Ovary (tissue), 9 donors: ENCODE data around the gene PLPPR3. TPM values are rescaled to one million over a fixed set of nuclear protein-coding genes. Genes with fewer than 3 reads are reported as not detected.

Experiments
- DNase-seq, 5 donors: peaks; one replicate each; pipeline ENCODE4 v3.0.0-alpha.2; 2019 to 2020
- H3K27ac ChIP-seq, 2 donors: fragments of 200-600 bp; one replicate each; pipeline versions ENCODE4 v1.5.1 to v1.8.0; 2019 to 2022
- H3K27me3 ChIP-seq: fragments of 200-600 bp; one replicate; pipeline ENCODE4 v1.8.0; 2022
- H3K36me3 ChIP-seq: fragments of 200-600 bp; sonication (generic); one replicate; pipeline ENCODE4 v1.5.1; 2019
- H3K4me1 ChIP-seq: one replicate; pipeline ENCODE4 v1.8.1; 2013; ENCODE audit warnings: mild to moderate bottlenecking, moderate library complexity; ENCODE audit not compliant: insufficient read depth
- H3K4me3 ChIP-seq: fragments of 200-600 bp; sonication (generic); one replicate; pipeline ENCODE4 v1.5.1; 2017
- H3K9me3 ChIP-seq, 2 donors: fragments of 200-600 bp in 1 of 2; sonication (generic) in 1 of 2; one replicate each; pipeline versions ENCODE4 v1.5.1 to v1.8.1; 2013 to 2019; ENCODE audit warnings: mild to moderate bottlenecking in 1 of 2, moderate library complexity in 1 of 2
- EP300 ChIP-seq: sonication (generic); formaldehyde crosslinking; IDR thresholded peaks from one replicate; pipeline ENCODE4 v1.6.1; 2017; ENCODE audit warnings: antibody characterized with exemption
- POLR2A ChIP-seq: fragments of 450-650 bp; IDR thresholded peaks from one replicate; pipeline ENCODE4 v1.6.1; 2017; ENCODE audit warnings: antibody characterized with exemption, mild to moderate bottlenecking, moderate library complexity
- WGBS, 3 donors: extraction: QIAGEN DNeasy Blood & Tissue Kit in 1 of 3; methylation state at CpG; one replicate each; pipeline versions ENCODE4 v1.1.5 to v1.1.7; 2013 to 2017; 5-methylcytosine and 5-hydroxymethylcytosine counted together
- intact Hi-C, 4 donors: fragments of 100-400 bp; cut with DNase I; formaldehyde crosslinking; loops; one replicate each; pipeline versions ENCODE4 v1.11.0 to v1.15.1; 2022 to 2023
- polyA plus RNA-seq, 2 donors: library from polyadenylated mRNA; stranded (reverse); fragments of 200-250 nt in 1 of 2; fragments of 350-450 nt in 1 of 2; fragmentation: Illumina TruSeq in 1 of 2; extraction: RNeasy Lipid Tissue Mini Kit (QIAGEN cat#74804) in 1 of 2; gene quantifications; one replicate each; pipeline ENCODE4 v1.2.3, GENCODE V29; 2013 to 2014
- total RNA-seq, 7 donors: library from RNA; depleted of rRNA in 2 of 7; stranded (reverse); fragments of >200 nt in 2 of 7; fragmentation: NEBNext Ultra II Directional in 3 of 7; extraction: Animal tissue kit (Norgen Biotek cat#: 25700) in 3 of 7; gene quantifications; one replicate each; pipeline versions ENCODE4 v1.1.0 to v1.2.4, GENCODE V29; 2016 to 2023
- TF ChIP-seq, protein P1 (sequence below), 3 donors: fragments of 450-650 bp in 2 of 3; fragments of 200-600 bp in 1 of 3; IDR thresholded peaks; one replicate each; pipeline versions ENCODE4 v1.5.1 to v1.8.0; 2016 to 2022; ENCODE audit warnings: antibody characterized with exemption in 3 of 3, mild to moderate bottlenecking in 1 of 3
- donor health status: DM: no; HTN: no; CAD: no; lungs with moderate emphysema.
- donor health status: DM: no; HTN: no; CAD: no.
- donor health status: Bipolar disorder and iron deficiency.
- donor health status: DM: yes; HTN: yes; CAD: no.
- donor health status: DM: no; HTN: no; CAD: no.
- donor health status: DM: yes; HTN: yes; CAD: no.

Gene PLPPR3
- total and polyA plus RNA-seq, 9 donors: 0.18 to 11.4 (median 0.52) TPM; not detected in 2

DNA sequence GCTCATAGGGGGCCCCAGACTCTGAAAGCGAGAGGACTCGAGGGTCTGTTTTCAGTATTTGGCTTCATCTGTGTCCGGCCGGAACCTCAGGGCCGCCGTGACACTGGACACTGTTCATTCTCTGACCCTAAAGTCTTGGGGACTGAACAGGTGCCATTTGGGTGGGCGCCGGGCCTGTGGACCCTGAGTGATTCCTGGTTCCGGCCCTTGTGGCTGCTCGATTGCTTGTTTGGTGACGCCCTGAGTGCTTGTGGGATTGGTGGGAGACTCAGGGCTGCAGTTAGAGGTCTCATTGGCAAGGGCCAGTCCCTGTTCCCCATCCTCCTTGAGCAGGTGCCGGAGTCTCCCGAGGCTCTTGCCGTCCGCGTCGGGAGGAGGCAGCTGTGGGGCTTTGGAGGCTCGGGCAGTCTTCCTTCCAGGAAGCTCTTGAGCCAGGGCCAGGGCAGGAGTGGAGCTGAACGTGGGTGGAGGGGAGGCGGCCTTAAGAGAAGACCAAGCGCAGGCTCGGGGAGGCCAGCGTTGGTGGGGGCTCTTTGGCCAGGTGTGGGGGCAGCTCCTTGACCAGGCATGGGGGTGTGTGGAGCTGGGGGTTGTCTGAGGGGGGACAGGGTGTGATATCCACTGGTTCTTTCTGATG, 19.8 kb downstream of the PLPPR3 start:
- WGBS, 3 donors: 19 to 20% (median 19%) methylated on average over 23 of the region's 23 CpGs
- Histone ChIP-seq H3K4me3 (no peak overlapping the region), H3K9me3 (no peaks in the 10 kb centered on the region), H3K36me3 (no peaks in the 10 kb centered on the region), H3K27me3 (no peaks in the 10 kb centered on the region), H3K27ac (no peak overlapping the region), H3K4me1 (peaks cover 41% of the 10 kb centered on the region)
- intact Hi-C loops: no loop called here
- DNase-seq: peak; percentile 54 to 73 (median 63)
- no peak for TF ChIP-seq POLR2A
- TF ChIP-seq EP300: no peak
- TF ChIP-seq, protein P1, sequence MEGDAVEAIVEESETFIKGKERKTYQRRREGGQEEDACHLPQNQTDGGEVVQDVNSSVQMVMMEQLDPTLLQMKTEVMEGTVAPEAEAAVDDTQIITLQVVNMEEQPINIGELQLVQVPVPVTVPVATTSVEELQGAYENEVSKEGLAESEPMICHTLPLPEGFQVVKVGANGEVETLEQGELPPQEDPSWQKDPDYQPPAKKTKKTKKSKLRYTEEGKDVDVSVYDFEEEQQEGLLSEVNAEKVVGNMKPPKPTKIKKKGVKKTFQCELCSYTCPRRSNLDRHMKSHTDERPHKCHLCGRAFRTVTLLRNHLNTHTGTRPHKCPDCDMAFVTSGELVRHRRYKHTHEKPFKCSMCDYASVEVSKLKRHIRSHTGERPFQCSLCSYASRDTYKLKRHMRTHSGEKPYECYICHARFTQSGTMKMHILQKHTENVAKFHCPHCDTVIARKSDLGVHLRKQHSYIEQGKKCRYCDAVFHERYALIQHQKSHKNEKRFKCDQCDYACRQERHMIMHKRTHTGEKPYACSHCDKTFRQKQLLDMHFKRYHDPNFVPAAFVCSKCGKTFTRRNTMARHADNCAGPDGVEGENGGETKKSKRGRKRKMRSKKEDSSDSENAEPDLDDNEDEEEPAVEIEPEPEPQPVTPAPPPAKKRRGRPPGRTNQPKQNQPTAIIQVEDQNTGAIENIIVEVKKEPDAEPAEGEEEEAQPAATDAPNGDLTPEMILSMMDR (IDR thresholded peaks at IDR 0.05): no peak

DNA sequence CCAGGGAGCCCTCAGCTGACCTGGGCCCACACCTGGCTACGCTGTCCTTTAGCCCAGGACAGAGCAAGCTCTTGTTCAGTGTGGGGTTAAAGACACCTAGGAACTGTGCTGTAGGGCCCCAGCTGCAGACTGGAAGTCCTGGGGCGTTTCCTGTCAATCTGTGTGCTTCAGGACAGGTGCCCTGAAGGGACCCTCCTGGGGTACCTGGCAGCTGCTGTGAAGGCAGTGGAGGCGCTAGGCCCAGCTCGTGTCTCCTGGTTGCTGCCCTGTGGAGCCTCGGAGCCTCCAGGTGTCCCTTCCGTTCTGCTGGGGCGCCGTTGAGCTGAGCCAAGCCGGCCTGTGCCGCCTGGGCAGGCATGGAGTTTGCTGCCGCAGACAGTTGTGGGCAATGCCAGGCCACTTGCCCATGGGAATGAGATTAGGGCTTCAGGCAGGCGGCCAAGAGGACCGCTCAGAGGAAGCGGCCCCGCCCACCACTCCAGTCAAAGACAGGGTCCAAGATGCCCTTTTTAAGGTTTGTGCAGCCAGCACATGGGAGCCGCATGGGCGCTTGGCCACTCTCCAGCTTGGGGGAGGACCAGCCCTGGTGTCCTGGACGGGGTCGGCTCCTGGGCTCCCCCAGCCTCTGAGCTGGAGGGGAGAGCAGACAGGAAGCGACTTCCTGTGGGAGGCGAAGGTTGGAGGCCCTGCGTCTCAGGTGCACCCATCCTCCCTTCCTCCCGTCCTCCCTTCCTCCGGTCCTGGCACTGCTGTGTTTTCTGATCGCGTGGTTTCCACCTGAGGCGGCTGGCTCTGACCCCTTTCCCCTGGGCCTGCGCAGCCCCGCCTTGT, 20.5 kb downstream of the PLPPR3 start:
- DNase-seq: peak in 4 of 5 donors; percentile 55 to 80 (median 71)
- no peak overlapping the region for H3K4me3 ChIP-seq
- H3K4me1 ChIP-seq: peaks cover 41% of the 10 kb centered on the region
- no peaks in the 10 kb centered on the region for H3K9me3 ChIP-seq
- intact Hi-C loops: no loop called here
- TF ChIP-seq, protein P1 (IDR thresholded peaks at IDR 0.05): no peak
- TF ChIP-seq EP300: no peak
- no peak for TF ChIP-seq POLR2A
- no peaks in the 10 kb centered on the region for H3K36me3 ChIP-seq
- WGBS, 3 donors: 30 to 33% (median 30%) methylated on average over 23 to 29 of the region's 29 CpGs
- no peaks in the 10 kb centered on the region for H3K27me3 ChIP-seq
- H3K27ac ChIP-seq: no peak overlapping the region

DNA sequence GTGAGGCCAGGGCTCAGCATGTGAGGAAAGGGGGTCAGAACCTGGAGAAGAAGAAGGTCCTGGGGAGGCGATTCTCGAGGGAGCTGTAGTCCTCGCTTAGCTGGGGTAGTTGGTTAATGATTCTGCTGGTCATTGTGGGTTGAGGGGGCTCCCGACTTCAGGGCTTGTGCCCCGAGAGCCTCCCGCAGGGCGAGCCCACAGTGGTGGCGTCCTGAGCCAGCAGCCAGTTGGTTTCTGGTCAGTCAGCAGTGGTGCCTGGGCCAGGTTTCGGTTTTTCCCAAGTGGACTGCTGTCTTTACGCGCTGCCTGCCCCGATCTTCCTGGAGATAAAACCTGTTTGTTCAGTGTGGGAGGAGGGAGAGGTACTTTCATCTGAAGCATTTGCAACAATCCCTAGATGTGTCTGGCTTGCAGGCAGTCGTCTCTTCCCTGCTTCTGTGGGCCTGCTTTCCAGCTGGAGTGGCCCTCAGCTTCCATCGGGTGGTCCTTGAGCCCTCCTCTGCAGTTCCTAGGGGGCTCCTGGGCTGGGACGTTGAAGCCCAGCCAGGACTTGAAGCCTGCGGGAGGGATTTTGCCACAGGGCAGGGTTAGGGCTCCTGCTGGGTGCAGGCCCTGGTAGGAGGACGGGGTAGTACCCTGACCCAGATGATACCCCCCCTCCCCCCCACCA, 21.3 kb downstream of the PLPPR3 start:
- no peaks in the 10 kb centered on the region for H3K36me3 ChIP-seq
- intact Hi-C loops: no loop called here
- H3K27me3 ChIP-seq: no peaks in the 10 kb centered on the region
- no peaks in the 10 kb centered on the region for H3K9me3 ChIP-seq
- no peak overlapping the region for H3K27ac ChIP-seq
- H3K4me3 ChIP-seq: no peak overlapping the region
- WGBS, 3 donors: 31 to 44% (median 36%) methylated on average over 17 of the region's 17 CpGs
- peak in 1 of 5 donors; percentile 21 for DNase-seq
- peaks cover 46% of the 10 kb centered on the region for H3K4me1 ChIP-seq
- no peak for TF ChIP-seq EP300
- TF ChIP-seq, protein P1 (IDR thresholded peaks at IDR 0.05): no peak
- TF ChIP-seq POLR2A: no peak

DNA sequence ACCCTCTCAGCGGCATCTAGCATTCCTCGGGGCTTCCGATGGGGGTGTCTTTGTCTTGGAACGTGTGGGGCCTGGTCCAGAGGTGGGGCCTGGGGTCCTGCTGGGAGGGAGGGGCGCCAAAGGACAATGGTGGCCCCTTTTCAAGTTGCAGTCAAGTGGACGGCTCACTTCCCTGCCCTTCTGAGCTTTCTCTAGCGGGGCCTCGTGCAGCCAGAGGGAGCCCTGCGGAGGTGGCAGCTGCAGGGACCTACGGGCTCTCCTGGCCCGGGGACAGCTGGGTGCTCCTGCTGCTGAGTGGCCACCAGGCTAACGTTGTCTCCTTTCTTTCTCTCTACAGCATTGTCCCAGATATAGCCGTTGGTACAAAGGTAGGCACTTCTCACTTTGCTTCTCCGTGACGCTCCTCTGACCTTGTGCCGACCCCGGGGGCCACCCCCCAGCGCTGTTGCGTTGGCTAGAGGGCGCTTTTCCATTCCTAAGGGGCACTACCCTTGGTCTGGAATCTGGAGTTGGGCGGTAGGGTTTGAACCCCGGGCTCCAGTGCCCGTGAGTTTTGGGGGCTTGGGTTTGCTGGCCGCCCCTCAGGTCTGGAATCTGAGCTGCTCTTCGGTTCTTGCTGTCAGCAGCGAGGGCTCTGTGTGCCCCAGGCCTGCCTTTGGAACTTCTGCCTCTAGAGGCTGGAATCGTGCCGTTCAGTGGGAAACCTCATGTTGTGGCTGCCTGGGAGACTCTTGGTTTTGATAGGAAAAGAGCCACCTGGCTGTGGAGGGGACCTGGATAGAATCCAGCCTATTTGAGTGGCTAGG, 22.5 kb downstream of the PLPPR3 start:
- TF ChIP-seq POLR2A (no peak), EP300 (no peak)
- TF ChIP-seq, protein P1 (IDR thresholded peaks at IDR 0.05): no peak
- Histone ChIP-seq H3K27ac (no peak overlapping the region), H3K9me3 (no peaks in the 10 kb centered on the region), H3K27me3 (no peaks in the 10 kb centered on the region), H3K4me3 (peak overlapping the region; percentile 68), H3K4me1 (peaks cover 46% of the 10 kb centered on the region), H3K36me3 (no peaks in the 10 kb centered on the region)
- DNase-seq: peak in 3 of 5 donors; percentile 41 to 48 (median 47)
- WGBS, 3 donors: 9 to 10% (median 10%) methylated on average over 28 of the region's 28 CpGs
- intact Hi-C loops: loop anchor here in 2 of 4 donors (10.0 kb wide), 1 partner anchor 116 kb away; the partner anchor contains the start of genes KISS1R (in 2 of the 2) and R3HDM4 (in 2 of the 2)
